Measurements from ENCODE around the gene PRSS8.

The PRSS8 gene

DNA sequence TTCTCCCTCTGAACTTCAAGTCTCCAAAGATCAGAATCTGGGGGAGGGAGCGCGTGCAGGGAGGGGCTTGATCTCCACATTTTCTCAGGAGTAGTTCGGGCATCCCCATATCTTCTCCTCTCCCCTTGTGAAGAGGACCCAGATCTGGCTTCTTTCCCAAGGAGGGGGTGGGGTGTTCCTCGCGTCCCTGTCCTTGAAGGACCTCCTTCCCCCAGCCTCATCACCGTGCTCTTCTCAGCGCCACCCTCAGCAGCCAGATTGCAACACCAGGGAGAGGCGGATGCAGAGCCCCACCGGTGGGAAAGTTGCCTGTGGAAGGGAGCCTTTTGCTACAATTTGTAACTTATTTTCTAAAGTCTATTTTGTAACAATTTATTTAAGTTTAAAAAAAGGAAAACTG lies 52.4 kb downstream of the PRSS8 start:
- Histone ChIP-seq H3K27me3 (replicated peaks) (no peaks in the 10 kb centered on the region), H3K36me3 (replicated peaks) (peaks cover 21% of the 10 kb centered on the region), H3K4me3 (ENCODE audit: low read depth, low read length) (no peak overlapping the region), H3K27ac (no peak overlapping the region)
- DNase-seq = no peak
- in situ Hi-C loops (cut with HindIII; ENCODE audit: low pct_ligation_motif_present, low sequenced_read_pairs) = no loop called here
- TF ChIP-seq, protein P1, sequence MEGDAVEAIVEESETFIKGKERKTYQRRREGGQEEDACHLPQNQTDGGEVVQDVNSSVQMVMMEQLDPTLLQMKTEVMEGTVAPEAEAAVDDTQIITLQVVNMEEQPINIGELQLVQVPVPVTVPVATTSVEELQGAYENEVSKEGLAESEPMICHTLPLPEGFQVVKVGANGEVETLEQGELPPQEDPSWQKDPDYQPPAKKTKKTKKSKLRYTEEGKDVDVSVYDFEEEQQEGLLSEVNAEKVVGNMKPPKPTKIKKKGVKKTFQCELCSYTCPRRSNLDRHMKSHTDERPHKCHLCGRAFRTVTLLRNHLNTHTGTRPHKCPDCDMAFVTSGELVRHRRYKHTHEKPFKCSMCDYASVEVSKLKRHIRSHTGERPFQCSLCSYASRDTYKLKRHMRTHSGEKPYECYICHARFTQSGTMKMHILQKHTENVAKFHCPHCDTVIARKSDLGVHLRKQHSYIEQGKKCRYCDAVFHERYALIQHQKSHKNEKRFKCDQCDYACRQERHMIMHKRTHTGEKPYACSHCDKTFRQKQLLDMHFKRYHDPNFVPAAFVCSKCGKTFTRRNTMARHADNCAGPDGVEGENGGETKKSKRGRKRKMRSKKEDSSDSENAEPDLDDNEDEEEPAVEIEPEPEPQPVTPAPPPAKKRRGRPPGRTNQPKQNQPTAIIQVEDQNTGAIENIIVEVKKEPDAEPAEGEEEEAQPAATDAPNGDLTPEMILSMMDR (IDR thresholded peaks at IDR 0.05; ENCODE audit: low read depth, low read length, missing control alignments) = no peak

DNA sequence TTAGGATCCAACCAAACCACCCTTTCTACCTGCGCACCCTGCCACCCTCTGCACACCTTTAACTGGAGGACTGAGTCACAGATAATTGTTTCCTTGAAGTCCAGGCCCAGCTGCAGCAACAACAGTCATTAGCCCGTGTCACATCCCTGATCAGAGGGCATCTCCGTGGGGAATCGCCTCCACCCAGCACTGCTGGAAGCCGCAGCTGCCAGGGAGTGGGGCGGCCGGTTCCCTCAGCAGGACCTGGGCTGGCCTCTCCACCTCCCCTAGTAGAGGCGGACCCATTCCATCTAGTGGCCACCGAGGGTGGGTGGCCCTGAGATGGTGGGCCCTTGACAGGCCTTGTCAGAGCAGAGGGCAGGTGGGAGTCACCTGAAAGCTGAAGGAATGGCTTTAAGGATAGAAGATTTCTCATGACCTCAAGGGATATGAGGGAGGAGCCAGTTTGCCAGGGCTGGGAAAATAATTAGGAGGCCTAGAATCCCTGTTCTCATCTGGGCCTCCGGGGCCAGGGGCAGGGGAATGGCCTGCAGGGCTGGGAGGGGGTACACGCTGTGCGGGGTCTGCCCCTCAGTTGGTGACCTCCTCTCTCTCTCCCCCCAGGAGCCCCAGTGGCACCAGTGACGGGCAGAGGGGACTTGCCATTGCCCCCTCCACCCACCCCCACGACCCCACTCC lies 53.0 kb downstream of the PRSS8 start:
- Histone ChIP-seq H3K4me3 (ENCODE audit: low read depth, low read length) (no peak overlapping the region), H3K36me3 (replicated peaks) (peaks cover 26% of the 10 kb centered on the region), H3K27me3 (replicated peaks) (no peaks in the 10 kb centered on the region), H3K27ac (no peak overlapping the region)
- TF ChIP-seq, protein P1 (IDR thresholded peaks at IDR 0.05; ENCODE audit: low read depth, low read length, missing control alignments) = no peak
- in situ Hi-C loops (cut with HindIII; ENCODE audit: low pct_ligation_motif_present, low sequenced_read_pairs) = no loop called here
- no peak for DNase-seq

Measured in brain microvascular endothelial cell (primary cell).